HG03039 (cell line): Measurements from ENCODE around the gene KCNMB1.
"Not testable (repeated sequence)": the region's sequence is repeated elsewhere in the genome, so short reads cannot be mapped to it uniquely, and the experiment has no call there.

ENCODE experiments used
- ATAC-seq: cut with Tn5 transposase; IDR thresholded peaks from one replicate; pipeline ENCODE4 v1.9.1; 2021; ENCODE audit warnings: mild to moderate bottlenecking, moderate library complexity; ENCODE audit not compliant: unreplicated experiment

KCNMB1 gene

DNA sequence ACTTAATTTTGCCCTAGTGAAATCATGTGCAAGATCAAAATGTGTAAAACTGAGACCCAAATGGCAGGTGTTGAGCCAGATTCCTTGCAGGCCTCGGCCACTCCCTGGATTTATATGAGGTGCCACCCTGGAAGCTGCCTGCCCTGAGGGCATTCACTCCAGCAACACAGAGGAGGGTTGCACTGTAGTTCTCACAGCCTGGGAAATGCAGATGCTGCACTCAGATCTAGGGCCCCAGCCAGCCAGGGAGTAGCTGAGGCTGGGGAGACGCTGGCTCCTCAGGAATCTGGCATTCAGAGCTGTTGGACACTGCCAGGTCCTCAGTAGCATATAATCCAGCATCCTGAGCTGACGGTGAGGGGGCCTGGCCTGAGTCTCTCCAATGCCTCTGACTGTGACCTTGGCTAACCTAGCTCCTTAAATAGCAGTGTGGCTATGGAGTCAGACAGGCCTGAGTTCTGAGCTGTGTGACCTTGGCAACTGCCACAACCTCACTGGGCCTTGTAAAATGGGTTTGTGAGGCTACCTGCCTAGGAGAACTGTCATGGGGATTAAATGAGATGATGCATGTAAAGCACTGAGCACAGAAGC is 8.7 kb downstream of the KCNMB1 start:
- no peak for ATAC-seq

- ATAC-seq, result no peak
Measured at GRCh38 chr5:170378740-170379139, 10.4 kb downstream of the KCNMB1 start.

GRCh38 chr5:170377027-170377426 is 12.1 kb downstream of the KCNMB1 start:
- ATAC-seq, result no peak

DNA sequence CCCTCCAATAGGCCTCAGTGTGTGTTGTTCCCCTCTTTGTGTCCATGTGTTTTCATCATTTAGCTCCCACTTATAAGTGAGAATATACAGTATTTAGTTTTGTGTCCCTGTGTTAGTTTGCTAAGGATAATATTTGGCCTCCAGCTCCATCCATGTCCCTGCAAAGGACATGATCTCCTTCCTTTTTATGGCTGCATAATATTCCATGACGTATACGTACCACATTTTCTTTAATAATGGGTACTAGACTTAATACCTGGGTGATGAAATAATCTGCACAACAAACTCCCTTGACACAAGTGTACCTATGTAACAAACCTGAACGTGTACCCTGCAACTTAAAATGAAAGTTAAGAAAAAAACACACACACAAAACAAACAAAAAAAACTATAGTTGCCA is 12.6 kb downstream of the KCNMB1 start:
- not testable (repeated sequence) for ATAC-seq

- ATAC-seq, result no peak
Measured at GRCh38 chr5:170375283-170375682, 13.9 kb downstream of the KCNMB1 start.

- ATAC-seq, result no peak
Measured at GRCh38 chr5:170372971-170373370, 16.2 kb downstream of the KCNMB1 start.

DNA sequence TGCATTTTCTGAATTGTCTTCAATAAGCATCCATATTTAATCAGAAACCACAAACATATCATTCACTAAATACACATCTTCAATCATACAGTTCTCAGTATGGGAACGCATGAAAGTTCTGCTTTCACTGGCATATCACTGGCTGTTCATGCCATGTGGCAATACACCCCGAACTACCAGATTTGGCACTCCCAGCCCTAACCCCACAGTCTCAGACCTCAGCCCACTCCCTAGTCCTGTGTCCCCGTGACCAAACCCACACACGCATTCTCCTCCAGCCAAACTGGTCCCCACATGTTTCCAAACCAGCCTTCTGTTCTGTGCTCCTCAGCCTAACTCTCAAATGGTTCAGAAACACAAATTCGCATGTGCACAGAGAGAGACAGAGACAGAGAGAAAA is 20.6 kb downstream of the KCNMB1 start:
- ATAC-seq, result no peak

DNA sequence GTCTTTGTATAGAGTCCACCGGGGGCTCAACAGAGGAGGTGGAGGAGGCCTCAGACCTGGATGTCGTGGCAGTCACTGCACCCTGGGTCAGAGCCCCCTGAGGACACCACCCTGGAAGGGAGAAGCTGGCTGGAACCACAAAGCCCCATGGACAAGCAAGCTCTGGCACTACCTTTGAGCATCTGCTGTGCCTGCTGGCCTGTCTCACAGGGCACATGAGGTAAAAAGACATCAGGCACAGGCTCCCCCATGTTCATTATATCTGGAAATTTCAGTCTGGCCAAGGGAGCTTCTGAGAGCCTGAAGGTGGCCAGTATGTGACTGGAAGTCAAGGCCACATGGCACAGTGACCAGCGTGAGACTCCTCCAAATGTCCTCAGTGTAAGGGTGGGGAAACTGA is 22.9 kb downstream of the KCNMB1 start:
- no peak for ATAC-seq

DNA sequence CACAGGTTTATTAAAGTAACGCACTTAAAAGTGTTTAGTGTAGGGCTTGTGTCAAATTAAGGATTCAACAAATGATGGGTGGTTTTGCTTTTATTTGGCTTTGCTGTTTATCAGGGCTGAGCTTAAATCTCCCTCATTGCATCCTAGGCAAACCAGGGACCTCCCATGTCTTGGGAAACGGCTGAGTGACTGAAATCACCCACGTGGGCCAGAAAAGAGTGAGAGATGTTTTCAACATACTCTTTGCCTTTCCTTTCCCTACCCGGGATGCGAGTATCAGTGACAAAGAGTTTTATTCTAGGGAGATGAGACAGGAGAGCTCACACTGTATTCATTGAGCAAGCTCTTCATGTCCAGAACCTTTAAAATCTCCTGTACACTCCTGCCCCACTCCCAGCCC is 23.3 kb downstream of the KCNMB1 start:
- ATAC-seq, result no peak

GRCh38 chr5:170365011-170365410 is 24.2 kb downstream of the KCNMB1 start:
- ATAC-seq, result no peak

DNA sequence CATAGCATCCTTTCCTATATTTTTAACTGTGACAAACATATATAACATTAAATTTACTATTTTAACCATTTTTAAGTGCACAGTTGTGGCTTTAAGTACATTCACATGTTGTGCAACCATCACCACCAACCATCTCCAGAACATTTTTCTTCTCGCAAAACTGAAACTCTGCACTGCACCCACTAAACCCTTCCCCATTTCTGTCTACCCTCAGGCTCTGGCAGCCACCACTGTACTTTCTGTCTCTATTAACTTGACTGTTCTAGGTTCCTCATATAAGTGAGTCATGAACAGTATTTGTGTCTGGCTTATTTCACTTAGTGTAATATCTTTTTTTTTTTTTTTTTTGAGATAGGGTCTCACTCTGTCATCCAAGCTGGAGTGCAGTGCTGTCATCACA is 25.5 kb downstream of the KCNMB1 start:
- ATAC-seq, result no peak

DNA sequence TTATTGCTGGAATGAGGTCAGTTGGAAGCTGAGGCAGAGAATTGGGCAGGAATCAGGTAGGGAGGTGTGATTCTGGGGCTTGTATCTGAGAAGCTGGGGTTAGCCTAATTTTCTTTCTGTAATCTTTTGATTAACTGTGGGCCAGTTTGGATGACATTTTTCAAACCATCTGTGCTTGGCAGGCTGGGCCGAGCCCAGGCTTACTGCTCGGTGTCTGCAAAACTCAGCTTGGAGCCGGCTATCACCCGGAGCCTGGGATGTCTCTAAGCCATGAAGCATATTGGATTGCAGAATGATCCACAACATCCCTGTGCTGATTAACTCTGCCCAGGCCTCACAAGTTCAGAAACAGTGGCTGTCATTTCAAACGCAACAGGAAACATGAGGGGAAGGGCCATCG is 26.5 kb downstream of the KCNMB1 start:
- no peak for ATAC-seq

DNA sequence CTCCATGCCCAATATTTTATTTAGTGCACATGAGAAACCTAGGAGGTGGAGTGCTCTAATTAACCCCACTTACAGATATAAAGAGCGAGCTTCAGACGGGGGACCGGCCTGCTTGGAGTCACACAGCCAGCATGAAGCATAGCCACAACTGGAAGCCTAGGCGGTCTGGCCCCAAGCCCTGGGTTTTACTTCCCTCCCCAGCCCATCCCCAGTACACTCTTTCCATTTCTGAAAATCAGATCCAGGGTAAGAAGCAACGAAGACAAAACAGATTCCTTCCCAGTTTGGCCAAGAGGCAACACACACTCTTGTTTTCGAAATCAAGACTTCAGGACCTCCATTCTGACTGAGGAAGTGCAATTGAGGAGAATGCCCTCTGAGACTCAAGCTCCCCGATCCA is 27.1 kb downstream of the KCNMB1 start:
- no peak for ATAC-seq

DNA sequence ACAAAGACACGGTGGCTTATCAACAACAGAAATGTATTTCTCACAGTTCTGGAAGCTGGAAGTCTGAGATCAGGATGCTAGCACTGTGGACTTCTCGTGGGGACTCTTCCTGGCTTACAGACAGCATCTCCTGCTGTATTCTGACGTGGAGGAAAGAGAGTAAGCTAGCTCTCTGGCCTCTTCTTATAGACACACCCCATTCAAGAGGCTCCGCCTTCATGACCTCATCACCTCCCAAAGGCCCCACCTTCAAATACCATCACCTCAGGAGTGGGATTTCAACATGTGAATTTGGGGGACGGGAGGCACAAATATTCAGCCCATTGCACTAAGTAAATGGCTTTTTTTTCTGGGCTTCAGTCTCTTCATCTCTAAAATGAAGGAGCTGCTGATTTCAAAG is 27.6 kb downstream of the KCNMB1 start:
- no peak for ATAC-seq

DNA sequence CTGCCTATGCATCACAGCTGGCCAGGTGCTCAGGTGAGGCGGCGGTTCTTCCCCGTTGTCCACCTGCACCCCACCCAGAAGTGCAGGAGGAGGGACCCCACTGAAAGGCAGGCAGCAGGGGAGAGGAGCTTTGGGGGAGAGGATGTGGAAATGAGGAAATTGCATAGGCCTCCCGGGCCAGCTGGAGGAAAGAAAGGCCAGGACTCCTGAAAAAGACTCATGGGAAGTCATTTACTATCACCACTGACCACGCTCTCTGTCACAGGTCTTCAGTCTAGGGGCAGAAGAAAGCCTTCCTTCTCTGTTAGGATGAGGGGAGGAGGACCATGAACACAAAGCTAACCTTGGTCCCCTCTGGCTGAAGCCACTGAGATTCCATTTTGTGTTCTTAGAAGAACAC is 28.1 kb downstream of the KCNMB1 start:
- ATAC-seq, result no peak

DNA sequence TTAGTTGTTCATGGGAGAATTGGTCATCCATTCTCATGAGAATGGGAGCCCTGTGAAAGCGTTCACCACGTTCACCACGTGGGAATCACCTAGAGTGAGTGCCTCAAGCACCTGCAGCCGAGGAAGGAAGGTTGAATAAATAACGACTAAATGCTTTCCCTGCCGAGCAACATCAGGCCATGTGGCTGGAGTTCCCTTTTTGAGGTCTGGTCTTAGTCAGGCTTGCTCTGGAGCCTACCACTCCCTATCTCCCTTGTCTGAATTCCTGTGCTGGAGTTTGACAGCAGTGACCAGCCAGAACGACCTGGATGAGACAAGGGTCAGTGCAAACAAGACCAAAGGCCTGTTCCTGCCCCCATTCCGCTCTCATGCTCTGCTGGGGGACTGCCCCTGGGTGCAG is 28.5 kb downstream of the KCNMB1 start:
- ATAC-seq, result no peak

DNA sequence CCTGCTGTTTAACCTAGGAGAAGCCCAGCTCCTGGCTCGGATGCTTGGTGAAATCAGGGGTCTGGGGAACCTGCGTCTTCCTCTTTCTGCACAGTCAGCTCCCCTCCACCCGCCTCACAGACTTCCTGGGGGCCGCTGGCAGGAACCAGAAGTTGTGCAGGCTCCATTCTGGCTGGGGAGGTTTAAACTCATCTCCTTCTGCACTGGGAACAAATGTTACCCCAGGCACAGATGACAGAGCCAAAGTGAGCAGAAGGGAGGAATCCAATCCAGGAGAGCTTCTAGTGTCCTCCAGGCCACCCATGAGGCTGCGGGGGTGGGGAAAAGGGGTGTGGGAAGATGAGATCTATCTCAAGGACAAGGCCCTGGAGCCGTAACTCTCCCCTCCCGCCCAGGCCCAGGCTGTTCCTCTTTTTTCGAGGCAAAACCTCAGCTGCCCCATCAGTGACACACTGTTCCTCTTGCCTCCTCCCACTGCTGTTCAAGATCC is 31.2 kb downstream of the KCNMB1 start:
- ATAC-seq, result no peak

GRCh38 chr5:170355601-170356098 is 33.5 kb downstream of the KCNMB1 start:
- no peak for ATAC-seq

GRCh38 chr5:170353961-170354360 is 35.2 kb downstream of the KCNMB1 start:
- ATAC-seq, result no peak

DNA sequence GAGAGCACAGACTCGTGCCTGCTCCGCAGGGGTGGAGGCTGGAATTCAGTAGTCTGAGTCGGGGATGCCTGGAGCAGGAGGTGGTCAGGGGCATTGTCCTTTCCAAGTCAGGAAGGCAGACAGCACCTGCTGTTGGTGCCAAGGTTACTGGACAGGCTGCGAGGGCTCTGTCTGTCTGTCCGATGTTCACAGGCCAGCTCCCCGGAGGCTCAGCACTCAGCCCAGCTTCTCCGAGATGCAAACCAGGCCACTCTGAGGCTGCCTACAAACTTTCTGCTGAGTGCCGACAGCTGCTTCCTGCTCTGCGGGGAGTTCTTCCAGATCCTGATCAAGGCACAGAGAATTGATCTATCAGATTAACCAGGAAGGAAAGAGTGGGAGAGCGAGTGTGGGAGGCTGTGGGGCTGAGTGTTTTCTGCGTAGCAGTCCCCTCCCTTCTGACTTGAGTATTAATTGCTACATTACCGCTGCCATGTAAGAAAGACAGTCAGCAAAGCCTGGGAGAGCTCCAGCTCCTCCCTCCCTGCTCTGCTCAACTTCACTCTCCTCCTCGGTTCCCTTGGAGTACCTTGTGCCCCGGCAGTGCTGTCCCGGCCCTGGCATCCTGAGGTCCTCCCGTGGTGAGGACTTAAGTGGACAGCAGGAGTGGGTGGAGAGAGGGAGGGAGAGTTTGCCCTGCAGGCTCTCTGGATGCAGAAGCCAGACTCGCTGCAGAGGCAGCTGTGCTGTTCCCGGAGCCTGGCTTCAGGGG is 36.0 kb downstream of the KCNMB1 start:
- ATAC-seq, result no peak

DNA sequence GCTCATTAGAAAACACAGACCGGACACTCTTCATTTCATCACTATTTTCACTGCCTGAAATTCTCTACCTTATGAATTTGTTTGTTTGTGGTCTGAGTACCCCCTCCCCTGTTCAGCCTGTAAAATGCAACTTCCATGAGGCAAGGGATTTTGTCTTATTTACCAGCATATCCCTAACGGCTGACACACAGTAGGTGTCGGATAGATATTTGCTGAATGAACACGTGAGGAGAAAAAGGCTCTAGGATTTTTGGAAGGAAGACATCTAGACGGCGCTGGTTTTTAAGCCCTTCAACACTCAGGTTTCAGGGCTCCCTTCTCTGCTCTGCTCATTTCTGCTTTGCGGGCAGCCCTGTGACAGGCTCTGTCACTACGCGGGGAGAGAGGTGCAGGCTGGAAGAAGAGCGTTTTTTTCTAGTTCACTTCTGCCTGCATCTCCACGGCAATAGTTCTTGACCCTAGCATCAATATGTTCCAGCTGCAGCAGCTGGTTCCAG is 41.0 kb downstream of the KCNMB1 start:
- no peak for ATAC-seq

DNA sequence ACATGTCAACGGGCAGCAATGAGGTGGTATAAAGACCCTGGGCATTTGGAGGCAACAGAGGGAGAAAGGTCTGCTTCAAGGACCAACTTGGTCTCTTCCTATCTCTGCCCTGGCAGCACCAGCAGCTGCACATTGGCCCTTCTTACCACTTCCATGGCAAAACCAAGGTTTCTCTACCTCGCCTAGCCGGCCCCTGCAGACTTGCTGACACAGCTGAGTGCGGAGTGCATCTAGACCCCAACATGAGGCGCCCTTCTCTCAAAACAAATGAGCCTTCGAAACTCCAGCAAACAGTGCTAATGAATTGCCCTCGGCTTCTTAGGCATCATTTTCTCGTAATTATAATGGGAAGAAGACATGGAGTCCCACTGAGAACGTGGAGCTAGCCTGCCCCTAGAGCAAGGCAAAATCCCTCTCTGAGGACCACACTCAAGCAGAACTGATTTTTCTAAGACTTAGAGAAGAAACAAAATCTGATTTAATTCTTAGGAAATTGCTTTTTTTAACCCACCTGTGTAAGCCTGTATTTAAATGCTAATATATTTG is 42.1 kb downstream of the KCNMB1 start:
- ATAC-seq, result no peak
